OCI-LY3 (cell line): ENCODE data around the gene METAP1.
"Not testable (repeated sequence)": the region's sequence is repeated elsewhere in the genome, so short reads cannot be mapped to it uniquely, and the experiment has no call there.

Experiments used
- CTCF ChIP-seq: fragments of 200-600, 300-600 bp; sonication (generic); IDR thresholded peaks from 2 replicates; pipeline ENCODE4 v1.5.1; 2014; ENCODE audit warnings: antibody characterized with exemption, low read length, low read depth
- EZH2phosphoT487 ChIP-seq: fragments of 200-600 bp; shearing (Covaris generic); IDR thresholded peaks from 2 replicates; pipeline ENCODE4 v1.6.1; 2018; ENCODE audit warnings: antibody characterized with exemption, mixed run types, low read depth

GRCh38 chr4:99080869-99081268, 85.3 kb downstream of the METAP1 start:
- TF ChIP-seq CTCF, EZH2phosphoT487: not testable (repeated sequence)
